CD8-positive, alpha-beta memory T cell (primary cell): ENCODE results near the gene FKBP4. TPM values are rescaled to one million over a fixed set of nuclear protein-coding genes. Genes with fewer than 3 reads are reported as not detected.

Experiments used
- CTCF ChIA-PET: fragments of 350-600 bp; sonication (Branson Sonifier 250); formaldehyde crosslinking; loops from one replicate; lab custom pipeline; 2021; ENCODE audit warnings: antibody characterized with exemption; lab: Charles Lee
- POLR2A ChIA-PET: fragments of 350-600 bp; sonication (Branson Sonifier 250); formaldehyde crosslinking; loops from one replicate; lab custom pipeline; 2021; ENCODE audit warnings: antibody characterized with exemption; lab: Charles Lee
- DNase-seq, 5 donors: peaks; one replicate each; pipeline versions ENCODE4 v3.0.0 to v3.0.0-alpha.2; 2020 to 2022; ENCODE audit warnings: mixed read lengths in 1 of 5
- H3K27ac ChIP-seq: one replicate; pipeline ENCODE4 v1.7.0; 2013; ENCODE audit warnings: low read depth, mild to moderate bottlenecking, low read length, moderate library complexity
- H3K27me3 ChIP-seq: 2 replicates; pipeline ENCODE4 v1.7.0; 2013; ENCODE audit warnings: low read length, mild to moderate bottlenecking; ENCODE audit not compliant: insufficient read depth, poor library complexity, severe bottlenecking
- H3K36me3 ChIP-seq: 2 replicates; pipeline ENCODE4 v1.7.0; 2013; ENCODE audit warnings: mild to moderate bottlenecking, low read length, moderate library complexity; ENCODE audit not compliant: insufficient read depth
- H3K4me1 ChIP-seq: 2 replicates; pipeline ENCODE4 v1.7.0; 2013; ENCODE audit warnings: mild to moderate bottlenecking, low read length, moderate library complexity; ENCODE audit not compliant: insufficient read depth
- H3K4me3 ChIP-seq: 2 replicates; pipeline ENCODE4 v1.7.0; 2013; ENCODE audit warnings: mild to moderate bottlenecking, low read length
- H3K9me3 ChIP-seq: 2 replicates; pipeline ENCODE4 v1.7.0; 2013; ENCODE audit warnings: mild to moderate bottlenecking, low read length
- H3K27ac Mint-ChIP-seq, 8 donors: one replicate each; pipeline ENCODE4 v1.8.0; 2020 to 2021; ENCODE audit warnings: mixed read lengths in 8 of 8, mild to moderate bottlenecking in 6 of 8, inconsistent platforms in 3 of 8, moderate library complexity in 3 of 8
- H3K27me3 Mint-ChIP-seq, 2 donors: one replicate each; pipeline ENCODE4 v1.8.0; 2020 to 2021; ENCODE audit warnings: mixed read lengths in 2 of 2, mild to moderate bottlenecking in 1 of 2, moderate library complexity in 1 of 2
- H3K36me3 Mint-ChIP-seq, 3 donors: one replicate each; pipeline ENCODE4 v1.8.0; 2020 to 2021; ENCODE audit warnings: mixed read lengths in 3 of 3, inconsistent platforms in 1 of 3, mild to moderate bottlenecking in 1 of 3
- H3K4me1 Mint-ChIP-seq, 3 donors: one replicate each; pipeline ENCODE4 v1.8.0; 2020 to 2021; ENCODE audit warnings: mixed read lengths in 3 of 3, inconsistent platforms in 1 of 3, mild to moderate bottlenecking in 1 of 3
- H3K4me3 Mint-ChIP-seq, 7 donors: one replicate each; pipeline ENCODE4 v1.8.0; 2020 to 2021; ENCODE audit warnings: mixed read lengths in 7 of 7, mild to moderate bottlenecking in 6 of 7, moderate library complexity in 4 of 7, inconsistent platforms in 2 of 7
- H3K9me3 Mint-ChIP-seq, 5 donors: one replicate each; pipeline ENCODE4 v1.8.0; 2020 to 2022; ENCODE audit warnings: mixed read lengths in 5 of 5, mild to moderate bottlenecking in 3 of 5, moderate library complexity in 2 of 5, inconsistent platforms in 1 of 5
- polyA plus RNA-seq: library from polyadenylated mRNA; unstranded; fragments of 300-500 nt; fragmentation: Illumina TruSeq; gene quantifications from one replicate; pipeline ENCODE4 v1.2.3, GENCODE V29; 2021
- total RNA-seq, 2 experiments: library from RNA; stranded (reverse); gene quantifications; one replicate each; pipeline ENCODE4 v1.2.3, GENCODE V29; 2021

Gene FKBP4
- total and polyA plus RNA-seq, 3 experiments from 2014 or later, result 35.1 to 183 (median 172) TPM

- DNase-seq, result no peak
- Histone ChIP-seq H3K4me1 (peaks cover 5% of the 10 kb centered on the region), H3K27ac (no peak overlapping the region), H3K36me3 (peaks cover 65% of the 10 kb centered on the region), H3K9me3 (no peaks in the 10 kb centered on the region), H3K4me3 (no peak overlapping the region), H3K27me3 (no peaks in the 10 kb centered on the region)
- Mint-ChIP-seq H3K9me3 (no peaks in the 10 kb centered on the region), H3K4me3 (no peak overlapping the region), H3K27me3 (no peaks in the 10 kb centered on the region), H3K4me1 (peaks cover 14 to 20% (median 20%) of the 10 kb centered on the region in 3 donors), H3K36me3 (peaks cover 8 to 84% (median 30%) of the 10 kb centered on the region in 3 donors), H3K27ac (peak overlapping the region in 4 of 8 donors; percentile 52 to 91 (median 62))
- CTCF ChIA-PET, result no interaction called here
- POLR2A ChIA-PET, result interaction anchor here (0.6 kb wide), 1 partner anchor 137 kb away, joined by 3 read pairs; no protein-coding TSS in a partner anchor
These were observed 25.0 kb downstream of the FKBP4 start for GRCh38 chr12:2819810-2820209.

- Mint-ChIP-seq H3K27ac (peak overlapping the region in 2 of 8 donors; percentile 35 to 38), H3K9me3 (no peaks in the 10 kb centered on the region), H3K4me3 (no peak overlapping the region), H3K36me3 (peaks cover 8 to 86% (median 31%) of the 10 kb centered on the region in 3 donors), H3K4me1 (peaks cover 11 to 14% (median 14%) of the 10 kb centered on the region in 3 donors), H3K27me3 (no peaks in the 10 kb centered on the region)
- Histone ChIP-seq H3K27ac (no peak overlapping the region), H3K36me3 (peaks cover 71% of the 10 kb centered on the region), H3K4me1 (peaks cover 1% of the 10 kb centered on the region), H3K4me3 (no peak overlapping the region), H3K9me3 (no peaks in the 10 kb centered on the region), H3K27me3 (no peaks in the 10 kb centered on the region)
- DNase-seq, result no peak
- POLR2A ChIA-PET, result no interaction called here
- CTCF ChIA-PET, result interaction anchor here (1.9 kb wide), 1 partner anchor 24 kb away, joined by 4 read pairs; no protein-coding TSS in a partner anchor
These were observed 25.7 kb downstream of the FKBP4 start for GRCh38 chr12:2820432-2820831.

GRCh38 chr12:2823483-2823882 lies 28.7 kb downstream of the FKBP4 start:
- POLR2A ChIA-PET, result no interaction called here
- H3K36me3 Mint-ChIP-seq, result peaks cover 8 to 93% (median 40%) of the 10 kb centered on the region in 3 donors
- peaks cover 0 to 5% (median 2%) of the 10 kb centered on the region in 3 donors for H3K4me1 Mint-ChIP-seq
- Histone ChIP-seq H3K27ac (no peak overlapping the region), H3K36me3 (peaks cover 85% of the 10 kb centered on the region), H3K4me3 (no peak overlapping the region), H3K4me1 (no peaks in the 10 kb centered on the region), H3K9me3 (no peaks in the 10 kb centered on the region), H3K27me3 (no peaks in the 10 kb centered on the region)
- CTCF ChIA-PET, result no interaction called here
- H3K27me3 Mint-ChIP-seq, result no peaks in the 10 kb centered on the region
- no peak for DNase-seq
- no peaks in the 10 kb centered on the region for H3K9me3 Mint-ChIP-seq
- H3K27ac Mint-ChIP-seq, result peak overlapping the region in 1 of 8 donors; percentile 21
- H3K4me3 Mint-ChIP-seq, result no peak overlapping the region

GRCh38 chr12:2824541-2824940 lies 29.8 kb downstream of the FKBP4 start:
- Mint-ChIP-seq H3K27ac (no peak overlapping the region), H3K27me3 (no peaks in the 10 kb centered on the region), H3K9me3 (no peaks in the 10 kb centered on the region), H3K36me3 (peaks cover 7 to 96% (median 38%) of the 10 kb centered on the region in 3 donors), H3K4me1 (peaks cover 0 to 4% (median 2%) of the 10 kb centered on the region in 3 donors), H3K4me3 (no peak overlapping the region)
- DNase-seq, result no peak
- H3K4me3 ChIP-seq, result no peak overlapping the region
- H3K4me1 ChIP-seq, result no peaks in the 10 kb centered on the region
- ChIA-PET CTCF (interaction anchor here (1.0 kb wide), 1 partner anchor 14 kb away, joined by 3 read pairs; no protein-coding TSS in a partner anchor), POLR2A (no interaction called here)
- H3K27ac ChIP-seq, result no peak overlapping the region
- H3K36me3 ChIP-seq, result peaks cover 83% of the 10 kb centered on the region
- H3K9me3 ChIP-seq, result no peaks in the 10 kb centered on the region
- no peaks in the 10 kb centered on the region for H3K27me3 ChIP-seq

GRCh38 chr12:2825132-2825531 lies 30.4 kb downstream of the FKBP4 start:
- Histone ChIP-seq H3K9me3 (no peaks in the 10 kb centered on the region), H3K27me3 (no peaks in the 10 kb centered on the region), H3K4me1 (no peaks in the 10 kb centered on the region), H3K36me3 (peaks cover 78% of the 10 kb centered on the region), H3K4me3 (no peak overlapping the region), H3K27ac (no peak overlapping the region)
- Mint-ChIP-seq H3K4me1 (no peaks in the 10 kb centered on the region), H3K36me3 (peaks cover under 1 to 93% (median 32%) of the 10 kb centered on the region in 3 donors), H3K4me3 (no peak overlapping the region), H3K9me3 (no peaks in the 10 kb centered on the region), H3K27ac (peak overlapping the region in 3 of 8 donors; percentile 50 to 92 (median 64)), H3K27me3 (no peaks in the 10 kb centered on the region)
- POLR2A ChIA-PET, result no interaction called here
- DNase-seq, result no peak
- CTCF ChIA-PET, result interaction anchor here (1.0 kb wide), 1 partner anchor 14 kb away, joined by 3 read pairs; no protein-coding TSS in a partner anchor

GRCh38 chr12:2826036-2826435 lies 31.3 kb downstream of the FKBP4 start:
- no peaks in the 10 kb centered on the region for H3K27me3 Mint-ChIP-seq
- H3K4me1 Mint-ChIP-seq, result no peaks in the 10 kb centered on the region
- ChIA-PET POLR2A (interaction anchor here (0.7 kb wide), 1 partner anchor 10 kb away, joined by 3 read pairs; no protein-coding TSS in a partner anchor), CTCF (no interaction called here)
- no peak overlapping the region for H3K27ac Mint-ChIP-seq
- H3K27me3 ChIP-seq, result no peaks in the 10 kb centered on the region
- no peak overlapping the region for H3K4me3 ChIP-seq
- no peak for DNase-seq
- H3K9me3 Mint-ChIP-seq, result no peaks in the 10 kb centered on the region
- H3K4me1 ChIP-seq, result no peaks in the 10 kb centered on the region
- H3K36me3 ChIP-seq, result peaks cover 71% of the 10 kb centered on the region
- H3K27ac ChIP-seq, result no peak overlapping the region
- peaks cover 0 to 92% (median 32%) of the 10 kb centered on the region in 3 donors for H3K36me3 Mint-ChIP-seq
- no peak overlapping the region for H3K4me3 Mint-ChIP-seq
- no peaks in the 10 kb centered on the region for H3K9me3 ChIP-seq

GRCh38 chr12:2826721-2827515 lies 32.1 kb downstream of the FKBP4 start:
- DNase-seq, result no peak
- Histone ChIP-seq H3K36me3 (peaks cover 62% of the 10 kb centered on the region), H3K9me3 (no peaks in the 10 kb centered on the region), H3K27ac (no peak overlapping the region), H3K4me3 (no peak overlapping the region), H3K27me3 (no peaks in the 10 kb centered on the region), H3K4me1 (no peaks in the 10 kb centered on the region)
- Mint-ChIP-seq H3K36me3 (peaks cover 0 to 90% (median 35%) of the 10 kb centered on the region in 3 donors), H3K4me1 (no peaks in the 10 kb centered on the region), H3K27ac (peak overlapping the region in 4 of 8 donors; percentile 27 to 84 (median 56)), H3K27me3 (no peaks in the 10 kb centered on the region), H3K9me3 (no peaks in the 10 kb centered on the region), H3K4me3 (no peak overlapping the region)
- POLR2A ChIA-PET, result interaction anchor here (0.7 kb wide), 1 partner anchor 9 kb away, joined by 3 read pairs; no protein-coding TSS in a partner anchor
- CTCF ChIA-PET, result no interaction called here

GRCh38 chr12:2829275-2829674 lies 34.5 kb downstream of the FKBP4 start:
- no peaks in the 10 kb centered on the region for H3K4me1 Mint-ChIP-seq
- peaks cover 40% of the 10 kb centered on the region for H3K36me3 ChIP-seq
- CTCF ChIA-PET, result no interaction called here
- no peaks in the 10 kb centered on the region for H3K27me3 ChIP-seq
- POLR2A ChIA-PET, result no interaction called here
- H3K4me3 ChIP-seq, result no peak overlapping the region
- peaks cover 0 to 69% (median 23%) of the 10 kb centered on the region in 3 donors for H3K36me3 Mint-ChIP-seq
- no peaks in the 10 kb centered on the region for H3K4me1 ChIP-seq
- no peak overlapping the region for H3K27ac ChIP-seq
- no peaks in the 10 kb centered on the region for H3K27me3 Mint-ChIP-seq
- H3K27ac Mint-ChIP-seq, result peak overlapping the region in 3 of 8 donors; percentile 17 to 34 (median 33)
- no peaks in the 10 kb centered on the region for H3K9me3 Mint-ChIP-seq
- no peaks in the 10 kb centered on the region for H3K9me3 ChIP-seq
- no peak for DNase-seq
- no peak overlapping the region for H3K4me3 Mint-ChIP-seq
